HepG2 (cell line): ENCODE measurements around the gene ERCC4. TPM values are rescaled to one million over a fixed set of nuclear protein-coding genes. Genes with fewer than 3 reads are reported as not detected.
A peak's percentile ranks its signal among the peaks of the same experiment; 100 is the strongest.

ENCODE experiments used
- FOSL2 ChIP-seq: sonication (generic); formaldehyde crosslinking; IDR thresholded peaks from 2 replicates; pipeline ENCODE4 v1.4.0; 2020; ENCODE audit warnings: missing genetic modification reagents
- HNRNPLL ChIP-seq: fragments of 200-400 bp; formaldehyde crosslinking; IDR thresholded peaks from 2 replicates; pipeline ENCODE4 v1.6.1; 2017; ENCODE audit warnings: mild to moderate bottlenecking, low read depth, low read length; ENCODE audit not compliant: poor library complexity, severe bottlenecking
- KLF13 ChIP-seq: sonication (generic); formaldehyde crosslinking; IDR thresholded peaks from 2 replicates; pipeline ENCODE4 v1.4.0; 2020; ENCODE audit warnings: mild to moderate bottlenecking, missing genetic modification reagents
- NR2F2 ChIP-seq: IDR thresholded peaks from 2 replicates; pipeline ENCODE4 v1.6.1; 2012; ENCODE audit warnings: low read depth, inconsistent platforms, borderline replicate concordance
- POLR2AphosphoS2 ChIP-seq: IDR thresholded peaks from 2 replicates; pipeline ENCODE4 v1.6.1; 2011; ENCODE audit warnings: low read depth, low read length, improper control_type of control experiment
- ZNF138 ChIP-seq: sonication (generic); formaldehyde crosslinking; IDR thresholded peaks from 2 replicates; pipeline ENCODE4 v1.5.0; 2020; ENCODE audit warnings: mild to moderate bottlenecking, low read depth, missing genetic modification reagents
- ZNF34 ChIP-seq: sonication (generic); formaldehyde crosslinking; IDR thresholded peaks from 2 replicates; pipeline ENCODE4 v1.4.0; 2020; ENCODE audit warnings: mild to moderate bottlenecking, missing genetic modification reagents, borderline replicate concordance
- polyA plus RNA-seq, 8 experiments: library from polyadenylated mRNA; depleted of rRNA in 3 of 8; stranded (reverse) in 7 of 8; unstranded in 1 of 8; fragments of >200 nt; fragmentation: Illumina TruSeq in 4 of 8; extraction: Trizol in 4 of 8; gene quantifications; 2 replicates each; pipeline versions ENCODE4 v1.2.1 to v1.2.3, GENCODE V29; 2011 to 2016; ENCODE audit warnings: low read depth in 4 of 8, missing spikeins in 1 of 8, mixed read lengths in 1 of 8; ENCODE audit not compliant: insufficient read depth in 1 of 8
- total RNA-seq, 5 experiments: library from RNA; depleted of rRNA; stranded (reverse); fragments of >200 nt; fragmentation: Illumina TruSeq; extraction: Trizol; gene quantifications; 2 replicates each; pipeline ENCODE4 v1.2.3, GENCODE V29; 2016; ENCODE audit warnings: low read depth in 1 of 5
- TF ChIP-seq, protein P1 (sequence below): sonication (generic); formaldehyde crosslinking; IDR thresholded peaks from 2 replicates; pipeline ENCODE4 v1.9.0; 2021; ENCODE audit warnings: missing genetic modification reagents, mild to moderate bottlenecking, borderline replicate concordance
- TF ChIP-seq, protein P2 (sequence below): sonication (generic); formaldehyde crosslinking; IDR thresholded peaks from 2 replicates; pipeline ENCODE4 v1.4.0; 2020; ENCODE audit warnings: missing genetic modification reagents
- TF ChIP-seq, protein P3 (sequence below): sonication (generic); formaldehyde crosslinking; IDR thresholded peaks from 2 replicates; pipeline ENCODE4 v1.5.1; 2020; ENCODE audit warnings: mild to moderate bottlenecking, moderate library complexity, missing genetic modification reagents
- TF ChIP-seq, protein P4 (sequence below): sonication (generic); formaldehyde crosslinking; IDR thresholded peaks from 2 replicates; pipeline ENCODE4 v1.4.0; 2020; ENCODE audit warnings: missing genetic modification reagents
- TF ChIP-seq, protein P5 (sequence below): sonication (generic); formaldehyde crosslinking; IDR thresholded peaks from 2 replicates; pipeline ENCODE4 v1.5.0; 2020; ENCODE audit warnings: mild to moderate bottlenecking, low read depth, missing genetic modification reagents, borderline replicate concordance
- TF ChIP-seq, protein P6 (sequence below): sonication (generic); formaldehyde crosslinking; IDR thresholded peaks from 2 replicates; pipeline ENCODE4 v1.4.0; 2020; ENCODE audit warnings: missing genetic modification reagents
- TF ChIP-seq, protein P7 (sequence below): sonication (generic); formaldehyde crosslinking; IDR thresholded peaks from 2 replicates; pipeline ENCODE4 v1.5.0; 2020; ENCODE audit warnings: missing genetic modification reagents
- TF ChIP-seq, protein P8 (sequence below): conservative IDR thresholded peaks from 2 replicates; pipeline ENCODE4 v1.6.1; 2018; ENCODE audit warnings: missing genetic modification reagents

ERCC4 gene
- total and polyA plus RNA-seq, 2 of the 13 experiments (the other 11 are each of a cell fraction or from before 2014, with no cell fraction given), result 5.4 to 15.2 TPM

DNA sequence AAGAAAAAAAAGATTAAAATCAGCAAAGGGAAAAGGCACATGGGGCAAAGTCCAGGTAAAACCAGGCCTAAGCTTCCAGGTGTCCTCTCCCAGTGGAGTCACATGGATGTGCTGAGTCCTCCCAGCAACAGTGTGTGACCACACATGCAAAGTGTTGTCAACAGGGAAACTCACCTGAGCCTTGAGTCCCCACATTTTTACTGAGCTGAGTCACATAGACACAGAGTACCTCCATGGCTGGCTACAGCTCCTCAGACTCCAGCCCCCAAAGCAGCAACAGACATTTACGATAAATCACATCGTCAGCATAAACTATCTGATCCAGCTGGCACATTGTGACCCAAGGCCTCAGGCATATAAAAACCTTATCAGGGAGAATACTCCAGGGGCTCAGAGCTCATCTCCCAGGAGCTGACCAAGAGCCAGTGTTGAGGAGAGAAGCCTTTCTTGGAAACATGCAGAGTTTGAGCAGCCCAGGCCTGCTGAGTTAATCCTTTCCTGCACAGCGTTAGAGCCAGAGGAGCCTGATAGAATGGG lies 20.5 kb downstream of the ERCC4 start (continued):
- TF ChIP-seq, protein P1, sequence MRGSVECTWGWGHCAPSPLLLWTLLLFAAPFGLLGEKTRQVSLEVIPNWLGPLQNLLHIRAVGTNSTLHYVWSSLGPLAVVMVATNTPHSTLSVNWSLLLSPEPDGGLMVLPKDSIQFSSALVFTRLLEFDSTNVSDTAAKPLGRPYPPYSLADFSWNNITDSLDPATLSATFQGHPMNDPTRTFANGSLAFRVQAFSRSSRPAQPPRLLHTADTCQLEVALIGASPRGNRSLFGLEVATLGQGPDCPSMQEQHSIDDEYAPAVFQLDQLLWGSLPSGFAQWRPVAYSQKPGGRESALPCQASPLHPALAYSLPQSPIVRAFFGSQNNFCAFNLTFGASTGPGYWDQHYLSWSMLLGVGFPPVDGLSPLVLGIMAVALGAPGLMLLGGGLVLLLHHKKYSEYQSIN (CRISPR knock-in tag), result no peak
- TF ChIP-seq, protein P2, sequence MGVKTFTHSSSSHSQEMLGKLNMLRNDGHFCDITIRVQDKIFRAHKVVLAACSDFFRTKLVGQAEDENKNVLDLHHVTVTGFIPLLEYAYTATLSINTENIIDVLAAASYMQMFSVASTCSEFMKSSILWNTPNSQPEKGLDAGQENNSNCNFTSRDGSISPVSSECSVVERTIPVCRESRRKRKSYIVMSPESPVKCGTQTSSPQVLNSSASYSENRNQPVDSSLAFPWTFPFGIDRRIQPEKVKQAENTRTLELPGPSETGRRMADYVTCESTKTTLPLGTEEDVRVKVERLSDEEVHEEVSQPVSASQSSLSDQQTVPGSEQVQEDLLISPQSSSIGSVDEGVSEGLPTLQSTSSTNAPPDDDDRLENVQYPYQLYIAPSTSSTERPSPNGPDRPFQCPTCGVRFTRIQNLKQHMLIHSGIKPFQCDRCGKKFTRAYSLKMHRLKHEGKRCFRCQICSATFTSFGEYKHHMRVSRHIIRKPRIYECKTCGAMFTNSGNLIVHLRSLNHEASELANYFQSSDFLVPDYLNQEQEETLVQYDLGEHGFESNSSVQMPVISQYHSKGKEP (CRISPR knock-in tag), result no peak
- TF ChIP-seq ZNF34 (CRISPR knock-in tag) (no peak), KLF13 (no peak), NR2F2 (no peak), POLR2AphosphoS2 (no peak), HNRNPLL (no peak), ZNF138 (no peak), FOSL2 (peak; percentile 37; the same call in 1 of the 2 replicates)
- TF ChIP-seq, protein P3, sequence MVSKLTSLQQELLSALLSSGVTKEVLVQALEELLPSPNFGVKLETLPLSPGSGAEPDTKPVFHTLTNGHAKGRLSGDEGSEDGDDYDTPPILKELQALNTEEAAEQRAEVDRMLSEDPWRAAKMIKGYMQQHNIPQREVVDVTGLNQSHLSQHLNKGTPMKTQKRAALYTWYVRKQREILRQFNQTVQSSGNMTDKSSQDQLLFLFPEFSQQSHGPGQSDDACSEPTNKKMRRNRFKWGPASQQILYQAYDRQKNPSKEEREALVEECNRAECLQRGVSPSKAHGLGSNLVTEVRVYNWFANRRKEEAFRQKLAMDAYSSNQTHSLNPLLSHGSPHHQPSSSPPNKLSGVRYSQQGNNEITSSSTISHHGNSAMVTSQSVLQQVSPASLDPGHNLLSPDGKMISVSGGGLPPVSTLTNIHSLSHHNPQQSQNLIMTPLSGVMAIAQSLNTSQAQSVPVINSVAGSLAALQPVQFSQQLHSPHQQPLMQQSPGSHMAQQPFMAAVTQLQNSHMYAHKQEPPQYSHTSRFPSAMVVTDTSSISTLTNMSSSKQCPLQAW (CRISPR knock-in tag), result 0 out of 2 replicates have a peak, but pooled peaks have one; percentile 36
- TF ChIP-seq, protein P4, sequence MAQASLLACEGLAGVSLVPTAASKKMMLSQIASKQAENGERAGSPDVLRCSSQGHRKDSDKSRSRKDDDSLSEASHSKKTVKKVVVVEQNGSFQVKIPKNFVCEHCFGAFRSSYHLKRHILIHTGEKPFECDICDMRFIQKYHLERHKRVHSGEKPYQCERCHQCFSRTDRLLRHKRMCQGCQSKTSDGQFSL (CRISPR knock-in tag), result no peak
- TF ChIP-seq, protein P5, sequence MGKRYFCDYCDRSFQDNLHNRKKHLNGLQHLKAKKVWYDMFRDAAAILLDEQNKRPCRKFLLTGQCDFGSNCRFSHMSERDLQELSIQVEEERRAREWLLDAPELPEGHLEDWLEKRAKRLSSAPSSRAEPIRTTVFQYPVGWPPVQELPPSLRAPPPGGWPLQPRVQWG (CRISPR knock-in tag), result no peak
- TF ChIP-seq, protein P6, sequence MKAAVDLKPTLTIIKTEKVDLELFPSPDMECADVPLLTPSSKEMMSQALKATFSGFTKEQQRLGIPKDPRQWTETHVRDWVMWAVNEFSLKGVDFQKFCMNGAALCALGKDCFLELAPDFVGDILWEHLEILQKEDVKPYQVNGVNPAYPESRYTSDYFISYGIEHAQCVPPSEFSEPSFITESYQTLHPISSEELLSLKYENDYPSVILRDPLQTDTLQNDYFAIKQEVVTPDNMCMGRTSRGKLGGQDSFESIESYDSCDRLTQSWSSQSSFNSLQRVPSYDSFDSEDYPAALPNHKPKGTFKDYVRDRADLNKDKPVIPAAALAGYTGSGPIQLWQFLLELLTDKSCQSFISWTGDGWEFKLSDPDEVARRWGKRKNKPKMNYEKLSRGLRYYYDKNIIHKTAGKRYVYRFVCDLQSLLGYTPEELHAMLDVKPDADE, result no peak
- TF ChIP-seq, protein P7, sequence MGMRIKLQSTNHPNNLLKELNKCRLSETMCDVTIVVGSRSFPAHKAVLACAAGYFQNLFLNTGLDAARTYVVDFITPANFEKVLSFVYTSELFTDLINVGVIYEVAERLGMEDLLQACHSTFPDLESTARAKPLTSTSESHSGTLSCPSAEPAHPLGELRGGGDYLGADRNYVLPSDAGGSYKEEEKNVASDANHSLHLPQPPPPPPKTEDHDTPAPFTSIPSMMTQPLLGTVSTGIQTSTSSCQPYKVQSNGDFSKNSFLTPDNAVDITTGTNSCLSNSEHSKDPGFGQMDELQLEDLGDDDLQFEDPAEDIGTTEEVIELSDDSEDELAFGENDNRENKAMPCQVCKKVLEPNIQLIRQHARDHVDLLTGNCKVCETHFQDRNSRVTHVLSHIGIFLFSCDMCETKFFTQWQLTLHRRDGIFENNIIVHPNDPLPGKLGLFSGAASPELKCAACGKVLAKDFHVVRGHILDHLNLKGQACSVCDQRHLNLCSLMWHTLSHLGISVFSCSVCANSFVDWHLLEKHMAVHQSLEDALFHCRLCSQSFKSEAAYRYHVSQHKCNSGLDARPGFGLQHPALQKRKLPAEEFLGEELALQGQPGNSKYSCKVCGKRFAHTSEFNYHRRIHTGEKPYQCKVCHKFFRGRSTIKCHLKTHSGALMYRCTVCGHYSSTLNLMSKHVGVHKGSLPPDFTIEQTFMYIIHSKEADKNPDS, result no peak
- TF ChIP-seq, protein P8, sequence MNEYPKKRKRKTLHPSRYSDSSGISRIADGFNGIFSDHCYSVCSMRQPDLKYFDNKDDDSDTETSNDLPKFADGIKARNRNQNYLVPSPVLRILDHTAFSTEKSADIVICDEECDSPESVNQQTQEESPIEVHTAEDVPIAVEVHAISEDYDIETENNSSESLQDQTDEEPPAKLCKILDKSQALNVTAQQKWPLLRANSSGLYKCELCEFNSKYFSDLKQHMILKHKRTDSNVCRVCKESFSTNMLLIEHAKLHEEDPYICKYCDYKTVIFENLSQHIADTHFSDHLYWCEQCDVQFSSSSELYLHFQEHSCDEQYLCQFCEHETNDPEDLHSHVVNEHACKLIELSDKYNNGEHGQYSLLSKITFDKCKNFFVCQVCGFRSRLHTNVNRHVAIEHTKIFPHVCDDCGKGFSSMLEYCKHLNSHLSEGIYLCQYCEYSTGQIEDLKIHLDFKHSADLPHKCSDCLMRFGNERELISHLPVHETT, result no peak
